Skin epidermis (tissue), 12 donors: ENCODE data around the gene NDST4.

Experiments used
- H3K27ac ChIP-seq, 21 experiments: fragments of 200-600 bp; sonication (generic) in 11 of 21; one replicate each; pipeline ENCODE4 v1.5.0; 2020; ENCODE audit warnings: mild to moderate bottlenecking in 3 of 21, inconsistent platforms in 2 of 21, moderate library complexity in 2 of 21
- H3K4me3 ChIP-seq, 7 experiments: fragments of 200-600 bp; sonication (generic) in 2 of 7; one replicate each; pipeline ENCODE4 v1.5.0; 2020; ENCODE audit warnings: inconsistent platforms in 2 of 7, mild to moderate bottlenecking in 2 of 7, moderate library complexity in 1 of 7

NDST4 gene

DNA sequence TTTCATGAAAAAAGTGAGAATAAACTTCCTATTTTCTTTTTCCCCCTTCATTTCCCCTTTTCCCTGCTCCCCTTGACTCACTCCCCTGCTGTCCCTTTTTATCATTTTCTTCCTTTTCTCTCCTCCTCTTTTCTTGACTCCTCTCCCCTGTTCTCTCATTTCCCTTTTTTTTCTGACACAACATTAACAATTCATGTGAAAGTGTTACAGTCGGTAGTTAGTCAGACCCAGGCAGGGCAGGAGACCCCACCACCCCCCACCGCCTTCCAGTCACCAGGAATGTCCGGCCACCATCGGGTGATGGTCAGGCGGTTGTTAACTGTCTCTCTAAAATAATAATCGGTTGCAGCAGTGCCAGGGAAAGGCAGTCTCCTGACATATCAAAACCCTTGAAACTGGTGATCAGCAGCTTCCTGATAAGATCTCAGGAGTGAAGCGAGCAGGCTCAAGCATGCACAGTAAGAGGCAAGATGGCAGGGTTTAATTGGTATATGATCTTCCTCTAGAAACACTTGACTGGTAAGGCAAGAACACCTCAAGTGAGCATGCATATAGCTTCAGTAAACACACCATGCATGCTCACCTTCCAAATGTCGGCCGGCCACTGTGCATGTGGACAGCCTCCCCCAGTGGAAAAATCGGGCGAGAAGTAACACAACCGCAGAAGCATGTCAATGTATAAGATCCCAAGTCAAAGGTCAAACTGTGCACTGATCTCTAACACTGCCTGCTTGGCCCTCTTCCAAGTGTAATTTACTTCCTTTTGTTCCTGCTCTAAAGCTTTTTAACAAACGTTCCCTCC is 191.4 kb downstream of the NDST4 start:
- Histone ChIP-seq H3K27ac (no peak overlapping the region), H3K4me3 (no peak overlapping the region)

DNA sequence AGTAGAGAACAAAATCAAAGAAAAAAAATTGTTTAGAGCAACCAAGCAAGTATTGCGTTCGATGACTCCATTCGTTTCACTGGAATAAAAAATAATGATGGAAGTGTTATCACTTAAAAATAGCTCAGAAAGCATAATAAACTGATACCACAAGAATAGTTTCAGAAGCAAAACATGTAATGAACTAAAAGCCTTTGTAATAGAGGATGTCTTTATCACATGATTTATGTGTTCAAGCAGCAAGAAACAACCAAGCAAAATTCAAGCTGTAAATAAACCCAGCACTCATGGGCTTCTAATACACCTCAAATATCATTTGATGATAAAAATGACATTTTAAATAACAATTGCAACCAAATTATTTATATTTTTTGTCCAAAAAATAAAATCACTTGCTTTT is 192.2 kb downstream of the NDST4 start:
- H3K27ac ChIP-seq = no peak overlapping the region
- no peak overlapping the region for H3K4me3 ChIP-seq

GRCh38 chr4:114911111-114911510 is 202.3 kb downstream of the NDST4 start:
- no peak overlapping the region for H3K27ac ChIP-seq
- no peak overlapping the region for H3K4me3 ChIP-seq

DNA sequence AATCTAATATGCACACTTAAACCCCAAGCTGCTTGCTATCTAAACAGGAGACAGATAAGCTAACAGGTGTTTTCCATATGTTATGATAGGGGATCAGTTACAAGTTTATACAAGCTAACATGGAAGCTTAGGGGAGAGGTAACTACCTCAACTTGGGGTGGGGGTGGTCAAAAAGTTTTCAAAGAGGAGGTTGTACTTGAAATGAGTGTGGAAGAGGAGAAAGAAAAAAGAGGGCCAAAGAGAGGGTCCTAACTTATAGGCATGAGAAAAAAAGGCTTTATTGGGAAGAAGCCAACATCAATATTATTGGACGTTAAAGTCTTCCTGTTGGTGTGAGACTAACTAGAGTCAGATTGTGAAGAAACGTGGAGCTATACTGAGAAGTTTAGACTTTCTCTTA is 205.9 kb downstream of the NDST4 start:
- H3K27ac ChIP-seq = no peak overlapping the region

DNA sequence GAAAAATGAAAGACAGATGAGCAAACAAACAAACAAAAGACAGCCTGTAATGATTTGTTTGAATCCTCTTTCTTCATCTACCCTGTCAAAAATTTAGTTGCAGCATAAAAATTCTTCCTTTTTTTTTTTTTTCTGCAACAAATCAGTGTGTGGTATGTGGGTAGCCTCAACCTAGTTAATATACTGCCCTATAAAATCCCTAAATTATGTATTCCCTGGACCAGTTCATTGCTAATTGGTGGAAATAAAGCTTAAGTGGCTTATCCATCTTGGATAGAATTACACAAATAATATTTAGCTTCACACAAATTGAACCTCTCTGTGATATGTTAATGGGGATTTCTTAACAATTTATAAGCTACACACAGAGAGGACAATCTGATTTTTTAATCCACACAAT is 208.4 kb downstream of the NDST4 start:
- no peak overlapping the region for H3K4me3 ChIP-seq
- H3K27ac ChIP-seq = no peak overlapping the region

More for the DNA sequence above, 205.9 kb downstream of the NDST4 start:
- no peak overlapping the region for H3K4me3 ChIP-seq

- no peak overlapping the region for H3K4me3 ChIP-seq
Measured at GRCh38 chr4:114900934-114901333, 212.5 kb downstream of the NDST4 start.

DNA sequence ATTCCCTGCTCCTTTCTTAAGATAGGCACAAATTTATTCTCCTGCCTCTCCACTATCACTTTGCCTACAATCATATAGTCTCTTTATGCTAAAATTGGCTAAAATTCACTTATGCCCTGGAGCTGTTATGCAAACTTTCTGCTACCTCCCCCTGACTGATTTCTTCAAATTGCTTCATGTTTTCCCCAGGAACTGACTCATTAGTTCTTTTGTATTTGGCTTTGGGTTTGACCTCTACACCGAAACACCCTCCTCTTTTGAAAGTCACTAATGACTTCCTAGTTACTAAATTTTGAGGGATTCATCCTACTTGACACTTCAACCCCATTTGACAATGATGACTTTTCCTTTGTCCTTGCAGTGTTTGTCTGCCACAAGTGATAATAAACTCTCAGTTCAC is 222.6 kb downstream of the NDST4 start:
- Histone ChIP-seq H3K4me3 (no peak overlapping the region), H3K27ac (no peak overlapping the region)

More at GRCh38 chr4:114900934-114901333, 212.5 kb downstream of the NDST4 start:
- no peak overlapping the region for H3K27ac ChIP-seq

DNA sequence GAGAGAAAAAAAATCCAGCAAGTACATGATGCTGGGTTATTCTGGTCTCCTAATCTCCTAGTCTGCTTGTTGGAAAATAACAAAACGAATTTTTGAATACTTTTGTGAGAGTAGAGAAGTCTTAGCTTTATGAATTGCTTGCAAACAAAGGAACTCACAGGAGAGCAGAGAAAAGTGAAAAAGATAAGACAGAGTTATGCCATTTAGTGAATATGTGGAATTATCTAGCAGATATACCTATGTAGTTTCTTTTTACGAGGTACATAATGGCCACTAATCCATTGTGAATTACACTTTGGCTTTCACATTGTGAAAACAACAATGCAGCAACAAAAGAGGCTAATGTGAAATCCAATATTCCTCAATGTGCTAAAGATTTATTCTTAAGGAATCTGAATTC is 226.7 kb downstream of the NDST4 start:
- no peak overlapping the region for H3K27ac ChIP-seq
- H3K4me3 ChIP-seq = no peak overlapping the region

GRCh38 chr4:114883641-114884040 is 229.8 kb downstream of the NDST4 start:
- no peak overlapping the region for H3K27ac ChIP-seq
- no peak overlapping the region for H3K4me3 ChIP-seq

GRCh38 chr4:114879916-114880669 is 233.3 kb downstream of the NDST4 start:
- H3K27ac ChIP-seq = no peak overlapping the region
- no peak overlapping the region for H3K4me3 ChIP-seq

DNA sequence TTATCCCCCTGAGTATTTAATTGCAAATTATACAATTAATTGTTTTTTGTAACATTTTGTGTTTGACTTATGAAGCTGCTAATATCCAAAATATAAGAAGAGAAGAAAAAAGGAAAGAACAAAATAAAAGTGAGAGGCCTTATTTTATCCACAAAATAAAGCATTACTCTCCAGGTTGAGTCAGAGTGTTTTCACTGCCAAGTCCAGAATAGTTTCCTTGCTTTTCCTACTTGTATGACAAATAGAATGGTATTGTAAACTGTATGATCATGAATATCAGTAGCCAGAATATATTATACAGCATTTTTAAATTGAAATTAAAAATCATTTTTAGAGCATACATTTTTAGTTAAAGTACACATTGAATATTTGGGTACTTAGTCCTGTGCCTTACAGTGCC is 237.8 kb downstream of the NDST4 start:
- Histone ChIP-seq H3K4me3 (no peak overlapping the region), H3K27ac (no peak overlapping the region)

GRCh38 chr4:114874321-114874720 is 239.1 kb downstream of the NDST4 start:
- H3K27ac ChIP-seq = no peak overlapping the region
- H3K4me3 ChIP-seq = no peak overlapping the region

DNA sequence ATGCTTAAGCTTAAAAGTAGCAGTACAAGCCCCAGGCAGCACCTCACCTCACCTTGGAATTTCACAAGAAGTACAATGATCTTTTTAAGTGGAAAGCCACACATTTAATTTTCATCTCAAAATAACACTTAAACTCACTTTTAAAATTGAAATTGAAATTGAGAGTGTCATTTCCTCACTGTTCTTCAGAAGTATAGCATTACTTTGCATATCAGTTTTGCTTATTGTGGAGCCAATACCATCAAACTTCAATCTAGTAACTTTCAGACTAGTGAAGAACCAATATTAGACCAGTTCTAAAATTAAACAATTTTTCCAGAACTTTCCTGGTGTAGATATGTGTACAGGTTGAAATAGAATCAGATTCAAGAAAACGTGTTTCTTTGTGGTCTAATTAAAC is 242.4 kb downstream of the NDST4 start:
- Histone ChIP-seq H3K4me3 (no peak overlapping the region), H3K27ac (no peak overlapping the region)

DNA sequence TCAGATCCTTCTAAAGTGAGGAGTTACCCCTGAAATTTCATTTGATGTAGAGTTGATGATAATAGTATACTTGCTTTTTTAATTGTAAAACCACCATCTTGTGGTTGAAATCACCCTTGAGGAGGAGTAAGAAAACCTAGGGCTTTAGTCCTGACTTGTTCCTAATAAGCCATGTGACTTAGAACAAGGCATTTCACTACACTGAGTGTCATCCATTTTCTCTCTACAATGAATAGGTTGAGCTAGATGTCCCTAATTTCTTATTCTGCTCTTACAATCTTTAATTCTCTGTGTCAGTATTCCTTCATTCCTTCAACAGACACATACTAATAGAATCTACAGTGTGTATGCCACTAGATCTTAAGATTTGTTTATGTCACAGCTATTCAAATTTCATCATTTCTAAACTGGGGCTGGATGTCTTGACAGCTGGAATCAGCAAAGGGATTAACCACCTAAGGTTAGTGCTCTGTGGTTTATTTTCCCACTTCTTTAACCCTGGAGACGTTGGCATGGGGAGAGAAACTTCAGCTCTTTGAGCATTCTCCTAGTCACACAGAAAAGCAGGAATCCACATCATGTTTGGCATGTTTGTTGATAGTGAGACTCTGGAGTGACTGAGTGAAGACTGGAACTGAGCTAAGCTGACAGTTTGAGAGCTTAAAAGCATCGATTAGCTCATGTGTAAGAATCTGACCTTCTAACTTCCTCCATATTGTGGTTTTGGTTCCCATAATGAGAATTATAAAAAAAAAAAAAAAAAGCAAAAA is 246.3 kb downstream of the NDST4 start:
- H3K27ac ChIP-seq = no peak overlapping the region
- no peak overlapping the region for H3K4me3 ChIP-seq

DNA sequence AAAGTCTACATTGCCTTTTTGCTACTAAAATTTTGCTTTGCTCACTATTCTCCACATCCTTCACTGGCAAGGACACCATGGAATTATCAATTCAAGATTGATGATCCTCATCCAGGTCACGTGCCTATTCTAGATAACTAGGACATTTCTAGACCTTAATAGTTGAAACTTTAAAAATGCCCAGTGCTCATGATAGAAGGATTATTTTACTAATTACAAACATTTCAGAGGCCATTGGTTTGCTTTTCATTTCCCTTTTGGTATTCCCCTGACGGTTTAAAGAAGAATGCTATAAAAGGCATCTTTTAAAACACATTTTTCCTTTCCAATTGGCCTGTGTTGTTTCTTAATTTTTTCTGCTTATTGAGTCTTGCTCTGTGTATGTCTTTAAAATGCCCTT is 249.4 kb downstream of the NDST4 start:
- H3K4me3 ChIP-seq = no peak overlapping the region
- H3K27ac ChIP-seq = no peak overlapping the region

DNA sequence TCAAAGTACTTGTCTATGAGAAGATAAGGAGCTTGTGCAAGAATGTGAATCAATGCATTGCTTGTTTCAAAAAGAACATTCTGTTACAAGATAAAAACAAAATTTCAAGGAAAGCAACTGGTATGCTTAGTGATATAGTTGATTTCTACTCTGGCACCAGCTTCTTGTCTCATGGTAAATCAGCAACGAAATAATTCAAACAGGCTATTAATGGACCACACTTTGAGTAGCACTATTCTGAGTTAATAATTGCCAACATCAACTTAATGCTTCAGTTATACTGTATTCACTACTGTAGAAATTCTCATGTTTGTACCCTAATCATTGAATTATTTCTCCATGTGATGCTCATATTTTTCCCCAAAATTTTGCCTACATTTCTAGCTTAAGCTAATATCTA is 252.6 kb downstream of the NDST4 start:
- Histone ChIP-seq H3K27ac (no peak overlapping the region), H3K4me3 (no peak overlapping the region)

DNA sequence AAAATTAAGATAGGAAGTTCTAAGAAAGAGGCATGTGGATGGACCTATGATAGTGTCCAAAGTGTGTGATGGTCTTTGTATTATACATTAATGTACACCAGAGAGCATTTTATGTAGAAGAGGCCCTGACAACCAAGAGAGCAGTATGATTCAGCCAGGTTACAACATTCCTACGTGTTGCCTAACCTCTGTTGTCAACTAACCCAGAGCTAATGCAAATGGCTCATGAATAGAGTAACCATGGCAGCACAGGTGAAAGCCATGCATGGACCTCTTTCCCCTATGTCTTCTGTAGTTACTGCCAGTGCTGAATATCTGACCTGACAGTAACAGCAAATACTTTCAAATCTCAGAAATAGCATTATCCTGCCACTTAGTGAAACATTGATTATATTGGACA is 255.6 kb downstream of the NDST4 start:
- no peak overlapping the region for H3K4me3 ChIP-seq
- H3K27ac ChIP-seq = no peak overlapping the region

- no peak overlapping the region for H3K4me3 ChIP-seq
Measured at GRCh38 chr4:114839986-114840385, 273.4 kb downstream of the NDST4 start.

DNA sequence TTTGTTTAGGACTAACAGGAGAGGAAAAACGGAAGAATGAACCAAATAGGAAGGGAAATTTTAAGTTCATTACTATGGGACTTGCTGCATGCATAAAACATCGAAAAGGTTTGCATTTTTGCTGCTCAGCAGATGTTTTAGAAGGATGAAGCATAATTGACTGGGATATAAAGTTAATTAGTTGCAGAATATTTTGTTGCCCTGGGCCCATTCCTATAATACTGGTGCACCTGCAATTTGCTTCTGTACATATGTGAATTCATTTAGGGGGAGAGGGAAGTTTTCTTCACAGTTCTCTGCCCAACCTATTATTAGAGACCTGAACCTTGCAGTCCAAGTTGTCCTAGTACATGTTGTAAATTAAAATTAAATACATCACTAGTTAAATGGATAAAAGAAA is 282.8 kb downstream of the NDST4 start:
- H3K4me3 ChIP-seq = no peak overlapping the region
- H3K27ac ChIP-seq = no peak overlapping the region

More at GRCh38 chr4:114839986-114840385, 273.4 kb downstream of the NDST4 start:
- H3K27ac ChIP-seq = no peak overlapping the region

GRCh38 chr4:114827651-114828050 is 285.8 kb downstream of the NDST4 start:
- Histone ChIP-seq H3K4me3 (no peak overlapping the region), H3K27ac (no peak overlapping the region)

DNA sequence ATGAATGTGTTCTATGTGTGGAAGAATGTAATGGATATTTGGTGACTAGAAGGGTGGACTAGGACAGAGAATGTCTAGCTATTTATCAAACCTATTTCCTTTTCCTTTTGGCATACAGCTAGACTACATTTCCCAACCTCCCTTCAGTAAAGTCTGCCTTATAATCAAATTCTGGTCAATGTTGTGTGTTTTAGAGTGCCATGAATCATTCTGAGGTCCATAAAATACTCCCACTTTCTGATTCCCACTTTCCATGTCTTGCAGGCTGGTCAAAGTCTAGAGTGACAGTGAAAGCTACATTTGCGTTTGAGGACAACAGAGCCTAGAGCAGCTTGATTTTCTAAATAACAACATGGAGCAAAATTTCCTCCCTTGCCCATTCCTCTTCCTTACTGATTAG is 297.7 kb downstream of the NDST4 start:
- Histone ChIP-seq H3K27ac (no peak overlapping the region), H3K4me3 (no peak overlapping the region)
